HEK293T (cell line): ENCODE measurements around the gene GJB5.

Source experiments
- ARNT ChIP-seq: fragments of 450-650 bp; IDR thresholded peaks from 2 replicates; pipeline ENCODE4 v1.6.1; 2017; ENCODE audit warnings: mild to moderate bottlenecking
- BHLHE40 ChIP-seq: fragments of 450-650 bp; IDR thresholded peaks from 2 replicates; pipeline ENCODE4 v1.6.1; 2016; ENCODE audit warnings: mild to moderate bottlenecking, moderate library complexity, borderline replicate concordance
- FOXA1 ChIP-seq: fragments of 450-650 bp; IDR thresholded peaks from 2 replicates; pipeline ENCODE4 v1.6.1; 2016; ENCODE audit warnings: mild to moderate bottlenecking
- FOXM1 ChIP-seq: fragments of 450-650 bp; IDR thresholded peaks from 2 replicates; pipeline ENCODE4 v1.6.1; 2017; ENCODE audit warnings: mild to moderate bottlenecking, borderline replicate concordance
- HDGF ChIP-seq: fragments of 450-650 bp; IDR thresholded peaks from 2 replicates; pipeline ENCODE4 v1.6.1; 2017; ENCODE audit warnings: antibody characterized with exemption, borderline replicate concordance
- LEF1 ChIP-seq: fragments of 450-650 bp; IDR thresholded peaks from 2 replicates; pipeline ENCODE4 v1.6.1; 2017; ENCODE audit warnings: mild to moderate bottlenecking, borderline replicate concordance
- PKNOX1 ChIP-seq: fragments of 450-650 bp; IDR thresholded peaks from 2 replicates; pipeline ENCODE4 v1.6.1; 2016
- SP1 ChIP-seq: fragments of 450-650 bp; IDR thresholded peaks from 2 replicates; pipeline ENCODE4 v1.6.1; 2017
- SUZ12 ChIP-seq: fragments of 450-650 bp; IDR thresholded peaks from 2 replicates; pipeline ENCODE4 v1.6.1; 2016; ENCODE audit warnings: mild to moderate bottlenecking
- TARDBP ChIP-seq: fragments of 450-650 bp; IDR thresholded peaks from 2 replicates; pipeline ENCODE4 v1.6.1; 2016

DNA sequence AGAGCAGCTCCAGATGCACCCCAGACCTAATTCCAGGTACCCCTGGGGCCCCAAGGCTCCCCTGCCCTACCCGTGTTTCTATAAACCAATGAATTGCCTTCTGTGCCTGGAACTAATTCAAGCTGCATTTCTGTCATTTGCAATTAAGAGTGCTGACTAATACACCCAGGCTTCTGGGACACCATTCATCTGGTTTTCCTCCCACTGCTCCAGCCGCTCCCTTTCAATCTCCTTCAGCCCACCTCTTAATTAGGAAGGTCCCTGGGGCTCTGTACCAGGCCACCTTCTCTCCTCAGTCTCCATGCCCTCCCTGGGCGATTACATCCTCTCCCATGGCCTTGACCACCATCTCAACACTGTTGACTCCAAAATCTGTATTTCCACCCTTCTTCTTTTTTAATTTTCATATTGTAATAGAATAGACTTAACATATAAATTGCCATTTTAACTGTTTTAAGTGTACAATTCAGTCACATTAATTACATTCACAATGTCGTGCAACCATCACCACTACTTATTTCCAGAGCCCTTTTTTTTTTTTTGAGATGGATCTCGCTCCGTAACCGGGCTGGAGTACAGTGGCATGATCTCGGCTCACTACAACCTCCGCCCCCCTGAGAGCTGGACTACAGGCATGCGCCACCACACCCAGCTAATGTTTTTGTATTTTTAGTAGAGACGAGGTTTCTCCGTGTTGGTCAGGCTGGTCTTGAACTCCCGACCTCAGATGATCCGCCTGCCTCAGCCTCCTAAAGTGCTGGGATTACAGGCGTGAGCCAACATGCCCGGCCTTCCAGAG lies 16.9 kb downstream of the GJB5 start:
- TF ChIP-seq SP1 = no peak
- TF ChIP-seq FOXM1 = no peak
- TF ChIP-seq FOXA1 = no peak
- no peak for TF ChIP-seq TARDBP
- TF ChIP-seq ARNT = no peak
- TF ChIP-seq BHLHE40 = no peak
- no peak for TF ChIP-seq SUZ12
- no peak for TF ChIP-seq PKNOX1
- no peak for TF ChIP-seq LEF1
- TF ChIP-seq HDGF = no peak
